Heart left ventricle (tissue), 13 donors: ENCODE results near the gene TOP1.

Experiments used
- CTCF ChIP-seq, 12 donors: fragments of 200-600 bp; sonication (generic) in 4 of 12; IDR thresholded peaks; one replicate each; pipeline versions ENCODE4 v1.5.0 to v1.8.0; 2018 to 2022; ENCODE audit warnings: antibody characterized with exemption in 12 of 12, mild to moderate bottlenecking in 5 of 12
- POLR2A ChIP-seq, 2 donors: fragments of 450-650 bp; IDR thresholded peaks; one replicate each; pipeline ENCODE4 v1.6.1; 2017; ENCODE audit warnings: antibody characterized with exemption in 2 of 2, mild to moderate bottlenecking in 2 of 2, moderate library complexity in 2 of 2
- donor health status: ischemic (EF 13 %, LVEDD 7.1; RV severe dilation, severe dysfunction).
- donor health status: DM: no; HTN: yes; CAD: no.
- donor health status: DM: no; HTN: no; CAD: no.
- donor health status: ischemic (EF 25% LVEDD 6.9; RV normal size, moderate dysfunction).
- donor health status: ischemic (EF 25% LVEDD 5.7; RV mildly dilated, moderate dysfunction).
- donor health status: ischemic (EF 35%, LVEDD 5.7; RV mildly dilated, moderate dysfunction).
- donor health status: nonischemic (EF 11% LVEDD 7.7; RV severe dilation, severe dysfunction).
- donor health status: DM: yes; HTN: yes; CAD: no.
- donor health status: PGD.
- donor health status: ischemic (EF 29% LVEDD 5.4; RV normal size, mild dysfunction).
- donor health status: nonischemic (EF 23%, LVEDD 6.1; RV moderate dilation, normal function).

GRCh38 chr20:41027366-41027765 lies 1.3 kb upstream of the TOP1 start:
- TF ChIP-seq CTCF (IDR thresholded peaks at IDR 0.05) = no peak
- TF ChIP-seq POLR2A (IDR thresholded peaks at IDR 0.05) = no peak
